ENCODE data around the gene TMEM115.
"Not testable (repeated sequence)": the region's sequence is repeated elsewhere in the genome, so short reads cannot be mapped to it uniquely, and the experiment has no call there.

Gene TMEM115

GRCh38 chr3:50318615-50319014 lies 40.7 kb downstream of the TMEM115 start:
- Histone ChIP-seq H3K9ac (ENCODE audit: low read depth, low read length) (no peak overlapping the region), H3K9me3 (ENCODE audit: insufficient read depth, low read depth, low read length) (no peaks in the 10 kb centered on the region), H3K27me3 (ENCODE audit: insufficient read depth, low read length) (no peaks in the 10 kb centered on the region), H3K4me3 (ENCODE audit: low read length) (no peak overlapping the region), H3K36me3 (ENCODE audit: insufficient read depth, low read depth, low read length) (peaks cover 45% of the 10 kb centered on the region), H3K4me1 (ENCODE audit: insufficient read depth, low read length) (peaks cover 5% of the 10 kb centered on the region), H3K27ac (ENCODE audit: low read length) (no peak overlapping the region)

DNA sequence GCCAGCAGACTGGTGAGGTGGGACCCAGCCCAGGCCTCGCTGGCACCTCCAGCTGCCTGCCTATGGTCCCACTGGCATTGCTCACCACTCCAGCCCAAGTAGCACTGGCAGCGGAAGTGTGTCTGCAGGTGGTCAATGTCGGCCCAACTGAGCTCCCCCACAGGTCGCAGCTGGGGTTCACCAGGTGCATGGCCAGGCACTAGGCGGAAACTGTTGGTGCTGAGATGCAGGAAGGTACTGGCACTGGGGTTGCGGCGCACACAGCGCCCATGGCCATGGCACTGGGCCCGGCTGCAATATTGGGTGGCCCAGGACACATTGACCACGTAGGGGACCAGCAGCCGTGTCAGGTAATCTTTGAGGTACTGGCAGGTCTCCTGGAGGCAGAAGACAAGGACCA lies 41.2 kb downstream of the TMEM115 start:
- H3K4me1 ChIP-seq (ENCODE audit: insufficient read depth, low read length): peaks cover 4% of the 10 kb centered on the region
- no peaks in the 10 kb centered on the region for H3K27me3 ChIP-seq (ENCODE audit: insufficient read depth, low read length)
- no peak overlapping the region for H3K9ac ChIP-seq (ENCODE audit: low read depth, low read length)
- no peaks in the 10 kb centered on the region for H3K9me3 ChIP-seq (ENCODE audit: insufficient read depth, low read depth, low read length)
- no peak overlapping the region for H3K4me3 ChIP-seq (ENCODE audit: low read length)
- peaks cover 45% of the 10 kb centered on the region for H3K36me3 ChIP-seq (ENCODE audit: insufficient read depth, low read depth, low read length)
- H3K27ac ChIP-seq (ENCODE audit: low read length): no peak overlapping the region

GRCh38 chr3:50317300-50317699 lies 42.0 kb downstream of the TMEM115 start:
- Histone ChIP-seq H3K27ac (ENCODE audit: low read length) (no peak overlapping the region), H3K9ac (ENCODE audit: low read depth, low read length) (no peak overlapping the region), H3K4me1 (ENCODE audit: insufficient read depth, low read length) (no peaks in the 10 kb centered on the region; the same call in 1 of the 2 replicates), H3K4me3 (ENCODE audit: low read length) (no peak overlapping the region), H3K36me3 (ENCODE audit: insufficient read depth, low read depth, low read length) (peaks cover 45% of the 10 kb centered on the region), H3K27me3 (ENCODE audit: insufficient read depth, low read length) (no peaks in the 10 kb centered on the region), H3K9me3 (ENCODE audit: insufficient read depth, low read depth, low read length) (no peaks in the 10 kb centered on the region)

- Histone ChIP-seq H3K4me3 (ENCODE audit: low read length) (no peak overlapping the region), H3K9ac (ENCODE audit: low read depth, low read length) (no peak overlapping the region), H3K9me3 (ENCODE audit: insufficient read depth, low read depth, low read length) (no peaks in the 10 kb centered on the region), H3K36me3 (ENCODE audit: insufficient read depth, low read depth, low read length) (peaks cover 45% of the 10 kb centered on the region), H3K4me1 (ENCODE audit: insufficient read depth, low read length) (no peaks in the 10 kb centered on the region; the same call in 1 of the 2 replicates), H3K27ac (ENCODE audit: low read length) (no peak overlapping the region), H3K27me3 (ENCODE audit: insufficient read depth, low read length) (no peaks in the 10 kb centered on the region)
Observed at GRCh38 chr3:50316657-50317242, 42.6 kb downstream of the TMEM115 start.

DNA sequence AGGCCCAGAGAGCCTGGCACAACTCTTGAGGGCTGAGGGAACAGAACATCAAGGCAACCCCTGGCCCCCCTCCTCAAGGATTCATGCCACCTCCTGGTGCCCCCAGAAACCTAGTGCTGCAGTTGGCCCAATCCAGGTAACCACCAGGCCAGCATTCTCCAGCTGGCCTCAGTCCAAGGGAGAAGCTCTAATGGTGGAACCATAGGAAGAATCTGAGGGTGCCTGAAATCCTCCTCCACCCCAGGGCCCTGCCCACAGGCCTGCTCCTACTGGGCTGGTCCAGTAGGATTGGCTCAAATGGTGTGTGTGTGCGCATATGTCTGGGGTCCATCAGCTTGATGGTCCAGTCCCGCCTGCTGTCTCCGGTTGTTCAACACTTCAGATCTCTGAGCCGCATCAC lies 44.5 kb downstream of the TMEM115 start:
- Histone ChIP-seq H3K9me3 (ENCODE audit: insufficient read depth, low read depth, low read length) (peaks cover 4% of the 10 kb centered on the region; the same call in 1 of the 2 replicates), H3K9ac (ENCODE audit: low read depth, low read length) (no peak overlapping the region), H3K27me3 (ENCODE audit: insufficient read depth, low read length) (no peaks in the 10 kb centered on the region), H3K36me3 (ENCODE audit: insufficient read depth, low read depth, low read length) (peaks cover 42% of the 10 kb centered on the region), H3K27ac (ENCODE audit: low read length) (no peak overlapping the region), H3K4me3 (ENCODE audit: low read length) (no peak overlapping the region), H3K4me1 (ENCODE audit: insufficient read depth, low read length) (no peaks in the 10 kb centered on the region; the same call in 1 of the 2 replicates)

GRCh38 chr3:50314342-50314741 lies 45.0 kb downstream of the TMEM115 start:
- no peaks in the 10 kb centered on the region; the same call in 1 of the 2 replicates for H3K4me1 ChIP-seq (ENCODE audit: insufficient read depth, low read length)

GRCh38 chr3:50312041-50312440 lies 47.3 kb downstream of the TMEM115 start:
- not testable (repeated sequence) for H3K27me3 ChIP-seq (ENCODE audit: insufficient read depth, low read length); H3K4me1 ChIP-seq (ENCODE audit: insufficient read depth, low read length); H3K4me3 ChIP-seq (ENCODE audit: low read length); H3K27ac ChIP-seq (ENCODE audit: low read length); H3K9ac ChIP-seq (ENCODE audit: low read depth, low read length)
- H3K9me3 ChIP-seq (ENCODE audit: insufficient read depth, low read depth, low read length): peaks cover 19% of the 10 kb centered on the region; the same call in 1 of the 2 replicates
- peaks cover 15% of the 10 kb centered on the region for H3K36me3 ChIP-seq (ENCODE audit: insufficient read depth, low read depth, low read length)

More at GRCh38 chr3:50314342-50314741, 45.0 kb downstream of the TMEM115 start:
- Histone ChIP-seq H3K4me3 (ENCODE audit: low read length) (no peak overlapping the region), H3K9me3 (ENCODE audit: insufficient read depth, low read depth, low read length) (peaks cover 8% of the 10 kb centered on the region; the same call in 1 of the 2 replicates), H3K27me3 (ENCODE audit: insufficient read depth, low read length) (no peaks in the 10 kb centered on the region), H3K27ac (ENCODE audit: low read length) (no peak overlapping the region), H3K9ac (ENCODE audit: low read depth, low read length) (no peak overlapping the region), H3K36me3 (ENCODE audit: insufficient read depth, low read depth, low read length) (peaks cover 38% of the 10 kb centered on the region)

All from iPS-20b (cell line).